NCI-H187 (cell line): ENCODE data around the gene SLC22A12.

ENCODE experiments used
- DNase-seq, 2 experiments: peaks; one replicate each; lab custom pipeline; 2025; lab: John Stamatoyannopoulos, UW

The SLC22A12 gene

DNA sequence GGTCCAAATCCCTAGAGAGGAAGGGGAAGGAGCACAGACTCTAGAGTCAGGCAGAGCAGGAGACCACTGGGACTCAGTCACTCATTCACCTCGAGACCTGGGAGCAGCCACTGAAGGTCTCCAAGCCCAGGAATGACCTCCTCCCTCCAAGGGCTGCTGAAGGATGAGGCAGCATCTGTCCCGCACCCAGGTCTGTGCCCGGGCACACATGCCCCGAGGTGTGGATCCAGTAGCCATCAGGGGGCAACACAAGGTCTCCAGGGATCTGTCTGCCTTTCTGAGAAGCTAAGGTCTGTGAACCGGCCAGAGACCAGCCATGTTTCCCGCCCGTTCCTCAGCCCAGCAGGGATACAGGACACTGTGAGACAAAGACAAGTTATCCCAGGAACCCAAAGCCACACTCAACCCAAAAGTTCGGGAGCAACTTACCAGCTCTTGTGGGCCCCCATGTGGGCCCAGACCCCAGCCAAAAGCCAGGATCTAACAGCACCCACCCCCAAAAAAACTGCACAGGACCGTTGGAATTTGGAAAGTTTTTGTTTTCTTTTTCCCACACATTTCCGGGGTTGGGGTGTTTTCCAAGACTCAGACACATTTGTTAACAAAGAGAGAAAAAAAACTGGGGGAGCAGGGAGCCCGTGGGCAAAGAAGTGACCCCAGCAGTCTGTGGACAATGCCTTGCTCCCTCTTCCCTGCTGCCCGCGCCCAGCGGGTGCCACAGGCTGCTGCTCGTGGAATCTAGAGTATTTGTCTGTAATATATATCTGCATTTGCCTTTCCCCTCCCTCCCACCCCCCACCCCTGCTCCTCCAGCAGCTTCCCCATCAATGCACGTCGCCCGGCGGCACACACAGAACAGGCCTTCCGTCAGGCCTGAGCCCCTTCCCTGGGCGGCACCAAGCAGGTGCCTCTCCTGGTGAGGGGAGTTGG is 14.9 kb downstream of the SLC22A12 start:
- DNase-seq = no peak

DNA sequence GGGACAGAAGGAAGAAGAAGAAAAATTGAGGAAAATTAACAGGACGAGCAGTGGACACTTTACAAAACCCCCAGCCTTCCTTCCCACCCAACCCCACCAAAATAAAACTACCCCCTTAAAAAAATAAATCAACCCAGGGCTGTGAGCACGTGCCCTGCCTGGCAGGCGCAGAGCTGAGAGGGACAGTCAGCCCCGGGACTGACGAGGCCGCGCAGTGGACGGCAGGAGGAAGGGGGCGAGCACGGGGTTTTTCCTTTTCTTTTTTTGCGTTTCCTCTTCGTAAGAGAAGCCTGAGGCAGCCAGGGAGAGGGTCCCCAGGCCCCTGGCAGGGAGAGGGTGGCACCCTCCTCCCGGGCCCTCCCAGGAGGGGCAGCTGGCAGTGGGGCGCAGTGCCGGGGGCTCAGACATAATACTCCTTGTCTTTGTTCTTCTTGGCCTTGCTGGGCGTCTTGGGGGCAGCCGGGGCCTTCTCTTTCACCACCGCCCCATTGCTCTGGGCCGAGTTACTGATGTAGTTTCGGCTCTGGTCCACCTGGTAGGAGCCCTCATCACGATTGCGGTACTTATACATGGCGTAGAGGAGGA is 15.9 kb downstream of the SLC22A12 start:
- no peak for DNase-seq

DNA sequence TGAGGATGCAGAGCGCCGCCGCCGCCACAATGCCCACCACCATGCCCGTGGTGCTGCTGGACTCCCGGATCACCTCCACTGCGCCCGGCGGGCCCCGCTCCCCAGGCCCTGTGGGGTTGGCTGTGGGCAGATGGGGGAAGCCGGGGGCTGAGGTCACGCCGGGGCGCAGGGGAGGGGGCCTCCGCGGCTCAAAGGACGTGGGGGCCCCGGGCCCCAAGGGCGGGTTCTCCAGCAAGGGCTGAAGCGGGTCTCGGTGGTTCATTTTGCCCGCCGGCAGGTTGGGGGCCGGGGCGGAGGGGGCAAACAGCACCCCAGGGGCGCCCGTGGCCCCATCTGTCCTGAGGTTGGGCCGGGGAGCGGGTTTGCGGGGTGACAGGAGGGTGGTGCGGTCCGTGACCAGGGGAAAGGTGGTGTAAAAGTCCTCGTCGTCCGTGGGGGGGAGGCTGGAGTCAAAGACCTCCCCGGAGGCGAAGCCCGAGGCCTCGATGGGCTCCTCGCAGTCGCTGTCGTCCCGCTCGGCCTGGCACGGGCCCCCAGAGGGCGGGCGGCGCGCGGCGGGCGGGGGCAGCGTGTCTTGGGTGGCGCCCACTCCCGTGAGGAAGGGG is 16.5 kb downstream of the SLC22A12 start:
- DNase-seq = no peak

DNA sequence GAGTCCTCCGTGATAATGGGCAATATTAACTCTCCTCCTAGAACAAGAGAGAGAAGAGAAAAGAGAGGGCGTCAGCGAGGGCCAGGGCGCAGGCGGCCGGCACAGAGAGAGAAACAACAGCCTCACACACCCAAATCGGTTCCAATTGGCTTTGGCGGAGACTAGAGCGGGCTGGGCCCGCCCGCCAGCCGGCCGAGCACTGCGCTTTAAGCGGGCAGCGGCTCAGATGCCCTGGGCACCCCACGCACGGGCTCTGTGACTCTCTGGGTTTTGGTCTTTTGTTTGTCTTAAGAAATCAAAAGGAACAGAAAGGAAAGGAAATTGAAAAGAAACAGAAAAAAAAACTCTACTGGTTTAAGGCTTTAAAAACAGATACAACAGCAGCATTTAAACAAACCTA is 17.0 kb downstream of the SLC22A12 start:
- no peak for DNase-seq

DNA sequence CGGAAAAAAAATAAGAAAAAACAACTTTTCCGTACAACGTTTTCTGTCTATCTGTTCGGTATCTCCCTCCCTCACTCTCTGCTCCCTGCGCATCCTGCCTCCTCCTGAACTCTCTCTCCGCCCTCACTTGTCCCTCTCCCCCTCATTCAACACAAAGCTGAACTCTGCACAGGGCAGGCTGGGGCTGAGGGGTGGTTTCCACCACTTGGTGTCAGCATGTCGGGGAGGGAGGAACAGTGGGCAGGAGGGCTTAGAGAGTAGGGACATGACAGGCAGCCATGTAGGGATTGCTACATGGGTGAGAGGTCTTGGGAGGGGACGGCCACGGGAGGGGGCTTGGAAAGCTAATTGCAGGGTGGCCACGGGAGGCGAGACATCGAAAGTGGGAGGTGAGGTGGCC is 17.6 kb downstream of the SLC22A12 start:
- DNase-seq = no peak

DNA sequence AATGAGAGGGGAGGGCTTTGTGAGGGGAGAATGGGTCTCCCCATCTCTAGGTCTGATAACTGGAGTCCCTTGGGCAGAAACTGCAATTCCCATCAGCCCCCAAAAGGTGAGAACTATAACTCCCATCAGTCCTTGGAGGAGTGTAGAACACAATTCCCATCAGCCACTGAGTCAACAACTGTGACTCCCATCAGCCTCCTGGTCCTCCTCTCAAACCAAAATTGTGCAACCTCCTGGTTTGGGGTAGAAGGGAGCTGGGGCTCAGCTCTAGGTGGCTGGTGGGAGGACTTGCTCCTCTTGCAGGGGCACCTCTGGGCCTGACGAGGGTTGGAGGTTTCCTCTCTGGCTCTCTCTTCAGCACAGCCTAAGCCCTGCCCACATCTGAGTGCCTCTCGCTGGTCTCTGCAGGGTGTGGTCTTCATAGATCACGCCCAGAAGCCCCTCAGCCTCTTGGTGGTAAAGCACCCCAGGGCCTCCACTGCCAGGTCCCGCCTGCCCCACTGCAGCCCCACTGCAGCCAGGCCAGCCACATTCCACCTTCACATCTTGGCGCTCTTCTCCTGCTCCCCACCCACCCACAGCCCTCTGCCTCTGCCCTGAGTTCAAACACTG is 18.5 kb downstream of the SLC22A12 start:
- DNase-seq = no peak

DNA sequence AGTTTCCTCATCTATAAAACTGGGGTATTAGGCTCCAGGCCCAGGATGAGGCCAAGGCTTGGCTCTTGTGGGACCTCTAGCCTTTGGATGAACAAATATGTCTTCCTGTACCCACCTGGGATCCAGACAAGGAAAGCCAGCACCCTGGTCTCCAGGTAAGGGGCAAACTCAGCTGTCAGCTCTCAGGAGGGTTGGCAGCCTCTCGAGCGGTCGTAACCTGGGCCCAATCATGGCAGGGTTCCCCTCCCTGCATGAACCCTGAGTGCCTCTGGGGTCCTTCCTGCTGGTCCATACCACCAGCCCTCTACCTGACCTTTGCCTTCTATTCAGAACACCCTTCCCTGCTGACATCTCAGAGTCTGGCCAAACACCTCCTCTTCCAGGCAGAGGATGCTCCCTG is 19.6 kb downstream of the SLC22A12 start:
- DNase-seq = no peak

DNA sequence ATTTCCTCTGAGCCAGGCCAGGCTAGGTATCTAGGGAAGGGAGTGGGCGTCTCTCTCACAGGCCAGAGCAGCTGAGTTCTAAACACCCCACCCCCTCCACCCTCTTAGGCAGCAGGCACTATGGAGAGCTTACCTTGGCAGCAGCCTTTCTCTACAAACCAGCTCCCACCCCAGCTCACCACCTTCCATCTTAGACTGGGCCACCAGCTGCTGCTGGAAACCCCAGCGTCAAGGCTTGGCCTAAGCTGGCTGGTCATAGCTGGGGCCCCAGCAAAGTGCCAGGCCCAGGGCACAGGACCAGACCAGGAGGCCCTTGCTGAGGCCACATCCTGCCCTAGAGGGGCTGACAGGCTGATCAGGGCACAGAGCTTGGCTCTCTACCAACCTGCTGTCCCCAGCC is 20.2 kb downstream of the SLC22A12 start:
- DNase-seq = no peak

DNA sequence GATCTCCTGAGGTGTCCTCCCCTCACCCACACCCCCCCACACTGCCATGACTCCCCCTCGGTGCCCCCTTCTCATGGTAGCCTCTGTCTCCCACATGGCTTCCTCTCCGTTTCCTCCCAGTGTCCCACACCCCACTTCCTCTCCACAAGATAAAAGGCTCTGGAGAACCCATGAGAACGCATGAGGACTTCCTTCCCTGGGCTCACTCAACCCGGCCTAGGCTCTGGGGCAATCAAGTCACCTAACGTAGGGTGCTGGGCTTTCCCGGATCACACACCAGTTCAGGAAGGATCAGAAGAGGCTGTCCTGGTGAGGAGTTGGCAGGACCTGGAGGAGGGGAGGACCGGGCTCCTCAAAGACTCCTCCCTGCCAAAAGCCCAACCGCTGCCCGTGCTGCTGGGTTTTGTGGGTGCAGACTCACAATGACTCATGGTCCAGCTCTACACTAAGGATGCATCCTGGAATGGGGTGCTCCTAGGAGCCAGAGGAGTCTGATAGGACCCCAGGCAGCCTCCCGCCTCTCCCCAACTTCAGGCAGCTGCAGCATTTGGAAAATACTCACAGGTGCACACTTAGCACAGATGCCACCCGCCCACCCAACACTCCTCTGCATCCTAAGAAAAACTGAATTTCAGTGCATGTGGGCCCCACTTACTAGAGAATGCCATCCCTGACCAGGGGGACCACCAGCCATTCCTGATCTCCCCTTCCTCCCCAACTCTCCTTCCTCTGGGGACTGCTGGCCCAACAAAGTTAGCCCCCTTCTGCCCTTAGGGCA is 21.0 kb downstream of the SLC22A12 start:
- DNase-seq = no peak

DNA sequence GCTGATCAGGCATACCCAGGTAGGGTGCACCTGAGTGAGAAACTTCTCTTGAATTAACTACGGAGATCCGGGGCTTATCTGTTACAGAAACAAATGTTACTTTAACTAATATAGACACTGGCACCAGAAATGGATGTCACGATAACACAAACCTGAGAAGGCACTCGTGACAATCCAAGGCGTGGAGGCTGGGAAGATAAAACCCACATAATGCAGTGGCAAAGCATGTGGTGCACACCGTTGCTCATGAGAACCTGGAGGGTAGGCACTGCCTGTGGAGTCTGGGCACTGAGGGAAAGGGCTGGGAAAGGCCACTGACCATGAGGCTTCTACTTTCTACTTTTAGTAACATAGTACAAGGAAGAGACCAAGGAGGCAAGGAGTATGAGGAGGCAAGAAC is 22.6 kb downstream of the SLC22A12 start:
- no peak for DNase-seq

DNA sequence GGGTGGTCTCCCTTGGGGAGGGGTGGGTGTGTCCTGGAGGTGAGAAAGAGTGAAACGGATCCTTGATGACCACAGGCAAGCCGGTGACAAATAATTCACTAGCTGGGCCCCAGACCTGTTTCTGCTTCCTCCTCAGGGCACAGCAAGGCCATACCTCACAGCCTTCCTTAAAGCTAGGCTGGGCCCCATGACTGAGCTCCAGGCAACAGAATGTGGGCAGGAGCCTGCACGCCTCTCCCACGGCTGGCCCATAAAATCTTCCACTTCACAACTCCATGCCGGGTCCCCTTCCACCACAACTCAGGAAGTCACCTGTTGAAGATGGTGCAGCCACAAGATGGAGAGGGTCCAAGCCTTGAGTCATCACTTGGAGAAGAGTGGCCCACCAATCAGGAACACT is 23.9 kb downstream of the SLC22A12 start:
- DNase-seq = no peak

DNA sequence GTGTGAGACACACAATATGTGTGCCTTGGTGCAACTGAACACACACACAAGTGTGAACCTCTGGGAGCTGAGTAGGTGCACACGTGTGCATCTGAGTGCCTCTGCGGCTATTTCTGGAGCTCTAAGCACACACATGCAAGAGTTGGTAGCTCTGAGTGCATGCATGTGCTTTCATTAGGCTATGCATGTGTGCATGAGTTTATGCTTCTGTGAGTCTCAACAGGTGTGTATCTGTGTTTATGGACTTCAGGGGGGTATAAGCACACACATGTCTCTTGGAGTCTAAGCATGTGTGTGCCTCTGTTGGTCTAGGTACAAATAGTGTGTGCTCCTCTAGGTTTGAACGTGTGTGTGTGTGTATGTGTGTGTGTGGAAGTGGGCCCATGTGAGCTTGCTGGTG is 25.8 kb downstream of the SLC22A12 start:
- no peak for DNase-seq

DNA sequence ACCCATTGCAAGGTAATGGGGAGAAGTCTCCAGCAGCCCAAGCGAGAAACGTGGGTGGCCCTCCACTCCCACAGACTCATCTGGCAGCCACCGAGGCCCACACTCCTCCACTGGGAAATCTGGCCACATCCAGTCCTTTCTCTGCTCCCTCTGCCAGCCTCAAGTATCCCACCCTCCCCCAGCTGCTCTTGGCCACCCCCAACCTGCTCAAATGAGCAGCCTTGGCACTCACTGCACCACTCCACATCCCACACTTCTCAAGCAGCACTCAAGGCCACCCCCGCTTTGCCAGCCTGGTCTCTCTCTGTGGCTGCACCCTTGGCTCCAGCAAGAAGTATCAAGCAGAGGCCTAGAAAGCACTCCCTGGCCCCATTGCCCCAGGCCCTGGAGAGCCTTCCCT is 28.2 kb downstream of the SLC22A12 start:
- DNase-seq = no peak

DNA sequence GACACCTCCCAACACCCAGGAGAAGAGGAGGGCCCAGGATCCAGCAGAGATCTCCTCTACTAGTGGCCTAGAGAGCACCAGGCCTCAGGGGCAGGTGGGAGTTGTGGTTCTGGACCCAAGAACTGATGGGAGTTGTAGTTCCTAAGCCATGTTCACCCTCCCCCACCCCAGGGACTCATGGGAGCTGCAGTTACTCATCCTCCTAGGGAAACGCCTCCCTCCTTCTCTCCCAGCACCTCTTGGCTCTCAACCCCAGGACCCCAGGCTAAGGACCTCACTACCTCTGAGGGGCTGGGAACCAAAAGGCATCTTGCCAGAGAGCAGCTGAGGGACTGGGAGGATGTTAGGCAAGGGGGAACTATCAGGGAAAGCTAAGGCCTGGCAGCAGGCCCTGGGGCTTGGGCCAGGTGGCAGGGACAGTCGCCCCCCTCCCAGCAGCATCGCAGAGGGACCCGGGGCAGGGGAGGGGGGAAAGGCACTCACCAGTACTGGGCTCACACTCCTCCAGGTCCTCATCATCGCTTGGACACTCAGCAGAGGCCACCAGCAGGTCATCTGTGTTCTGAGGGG is 28.9 kb downstream of the SLC22A12 start:
- no peak for DNase-seq

DNA sequence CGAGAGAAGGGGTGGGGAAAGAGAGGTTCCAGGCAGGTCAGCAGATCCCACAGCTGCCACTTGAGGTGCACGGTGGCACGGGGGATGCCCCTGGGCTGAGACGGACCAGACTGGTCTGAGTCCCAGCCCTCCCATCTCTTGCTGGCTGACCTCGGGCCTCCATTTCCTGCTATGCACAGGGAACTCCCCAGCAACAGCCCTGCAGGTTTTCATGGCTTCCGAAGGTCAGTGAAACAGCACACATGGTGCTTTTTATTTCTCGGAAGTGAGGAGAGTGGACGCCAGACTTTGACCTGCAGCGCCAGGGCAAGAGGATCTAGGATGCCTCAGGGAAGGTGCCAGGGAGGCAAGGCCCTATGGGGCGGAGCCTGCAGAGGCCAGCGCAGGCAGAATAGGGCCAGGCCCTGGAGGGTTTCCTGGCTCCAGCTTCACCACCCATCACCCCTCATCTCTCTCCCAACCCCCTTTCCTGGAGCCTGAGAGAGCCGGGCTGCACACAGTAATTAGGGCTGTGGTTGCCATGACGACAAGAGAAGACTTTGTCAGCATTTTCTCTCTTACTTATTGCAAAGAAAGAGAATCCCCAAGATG is 29.5 kb downstream of the SLC22A12 start:
- DNase-seq = no peak

DNA sequence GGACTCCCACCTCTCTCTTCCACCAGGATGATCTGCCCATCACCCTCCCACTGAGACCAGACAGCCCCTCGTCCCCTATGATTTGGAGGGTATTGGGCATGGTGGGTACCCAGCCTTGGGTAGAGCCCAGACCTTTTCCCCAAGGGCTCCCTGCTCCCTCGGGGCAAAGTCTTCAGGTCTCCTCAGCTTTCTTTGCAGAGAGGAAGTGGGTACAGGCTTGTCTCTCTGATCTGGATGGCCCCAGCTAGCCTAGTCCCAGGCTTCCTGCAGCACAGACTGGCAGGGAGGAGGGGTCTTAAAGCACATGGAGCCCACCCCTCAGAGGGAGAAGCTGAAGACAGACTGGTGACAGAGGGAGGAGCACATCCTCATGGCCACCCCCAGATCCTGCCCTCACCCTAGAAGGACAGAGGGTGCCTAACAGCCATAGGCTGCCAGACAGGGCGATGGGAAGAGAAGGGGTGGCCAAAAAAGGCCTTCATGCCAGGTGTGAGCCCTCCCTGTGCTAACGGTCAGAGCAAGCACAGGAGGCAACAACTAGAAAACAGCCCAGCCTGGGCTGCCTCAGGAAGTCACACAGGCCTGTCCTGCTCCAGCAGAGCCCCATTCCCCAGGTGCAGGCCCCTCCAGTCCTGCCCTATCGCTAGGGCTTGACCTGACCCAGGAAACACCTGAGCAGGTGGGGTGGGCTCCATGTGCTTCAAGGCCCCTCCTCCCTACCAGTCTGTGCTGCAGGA is 30.4 kb downstream of the SLC22A12 start:
- no peak for DNase-seq

DNA sequence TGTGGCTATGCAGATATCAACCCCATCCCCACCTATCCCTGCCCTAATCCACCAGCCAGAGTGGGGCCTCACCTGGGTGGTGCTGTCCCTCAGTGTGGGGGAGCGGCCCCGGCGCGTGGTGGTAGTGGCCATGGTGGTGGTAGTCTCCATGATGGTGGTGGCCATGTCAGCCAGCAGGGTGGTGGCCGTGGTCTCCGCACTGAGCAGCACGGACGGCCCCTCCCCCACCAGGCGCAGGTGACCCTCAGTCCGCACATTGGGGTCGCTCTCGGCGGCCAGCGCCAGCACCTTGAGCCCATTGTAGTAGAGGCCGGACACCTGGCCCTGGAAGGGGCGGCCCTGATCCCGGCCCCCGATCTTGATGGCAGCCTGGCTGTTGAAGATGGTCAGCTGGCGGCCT is 31.7 kb downstream of the SLC22A12 start:
- no peak for DNase-seq

DNA sequence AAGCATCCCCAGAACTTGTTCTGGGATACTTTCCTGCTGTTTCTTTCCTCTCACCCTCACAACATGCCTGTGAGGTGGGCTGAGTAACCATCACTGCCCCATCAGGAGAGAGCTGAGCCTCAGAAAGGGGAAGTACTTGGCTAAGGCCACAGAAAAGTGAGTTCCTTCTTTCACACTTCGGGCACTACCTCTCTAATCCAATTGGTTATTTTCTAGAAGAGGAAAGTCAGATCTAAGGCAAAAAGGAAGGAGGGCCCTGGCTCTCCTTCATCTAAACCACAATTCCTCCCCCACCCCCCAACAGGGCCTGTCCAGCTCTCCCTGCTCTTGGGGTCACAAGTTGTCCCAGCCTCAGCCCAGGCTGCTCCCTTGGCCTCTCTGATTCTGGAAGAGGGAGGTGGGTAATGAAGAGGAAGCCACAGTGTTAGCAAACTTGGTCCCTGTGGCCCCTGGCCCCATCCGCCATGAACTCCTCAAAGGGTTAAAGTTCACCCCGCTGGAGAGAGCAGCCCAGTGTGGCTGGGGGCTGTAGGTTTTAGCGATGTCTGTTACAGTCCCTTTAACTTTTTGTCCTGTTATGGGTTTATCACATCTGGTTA is 34.0 kb downstream of the SLC22A12 start:
- no peak for DNase-seq

DNA sequence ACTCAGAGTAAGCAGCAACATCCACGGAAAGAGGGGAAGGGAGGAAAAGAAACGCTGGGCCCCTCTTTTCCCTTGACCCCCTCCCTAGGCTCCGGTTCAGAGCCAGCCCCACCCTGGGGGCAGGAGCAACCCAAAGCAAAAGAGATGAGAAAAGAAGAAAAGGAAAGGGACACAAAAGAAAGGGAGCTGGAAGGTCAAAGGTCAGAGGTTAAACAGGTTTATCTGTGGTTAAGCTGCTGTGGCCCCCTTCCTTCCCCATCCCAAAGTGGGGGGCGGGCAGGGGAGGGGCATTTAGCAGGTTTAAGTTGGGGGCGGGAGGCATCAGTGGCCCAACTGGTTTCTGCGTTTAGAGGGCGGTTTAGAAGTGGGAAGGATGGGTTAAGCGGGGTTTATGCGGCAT is 35.6 kb downstream of the SLC22A12 start:
- no peak for DNase-seq

DNA sequence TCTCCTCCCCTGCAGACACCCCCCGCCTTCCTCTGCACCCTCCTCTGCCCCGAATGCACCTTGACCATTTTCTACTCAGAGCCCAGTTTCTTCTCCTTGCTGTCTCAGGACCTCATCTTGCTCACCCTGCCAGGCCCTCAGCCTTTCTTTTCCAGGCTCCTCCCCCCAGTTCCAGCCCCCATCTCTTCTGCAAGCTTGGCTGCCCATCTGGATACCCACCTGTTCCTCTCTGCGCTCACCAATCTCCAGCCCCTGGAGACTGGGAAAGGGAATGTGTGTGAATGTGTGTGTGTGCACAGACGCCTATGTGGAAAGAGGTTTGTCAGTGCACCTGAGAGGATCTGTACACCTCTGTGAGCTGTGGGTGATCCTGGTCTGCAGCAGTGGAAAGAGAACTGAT is 36.4 kb downstream of the SLC22A12 start:
- DNase-seq = no peak
